WTC11 (cell line): Measurements from ENCODE around the gene ZNF667.

Source experiments
- NR1H2 ChIP-seq: sonication (generic); formaldehyde crosslinking; IDR thresholded peaks from 2 replicates; pipeline ENCODE4 v1.9.0; 2021; ENCODE audit warnings: mild to moderate bottlenecking, moderate library complexity, missing genetic modification reagents
- TEAD4 ChIP-seq: sonication (generic); formaldehyde crosslinking; IDR thresholded peaks from 2 replicates; pipeline ENCODE4 v1.8.0; 2022; ENCODE audit warnings: mild to moderate bottlenecking, missing genetic modification reagents

DNA sequence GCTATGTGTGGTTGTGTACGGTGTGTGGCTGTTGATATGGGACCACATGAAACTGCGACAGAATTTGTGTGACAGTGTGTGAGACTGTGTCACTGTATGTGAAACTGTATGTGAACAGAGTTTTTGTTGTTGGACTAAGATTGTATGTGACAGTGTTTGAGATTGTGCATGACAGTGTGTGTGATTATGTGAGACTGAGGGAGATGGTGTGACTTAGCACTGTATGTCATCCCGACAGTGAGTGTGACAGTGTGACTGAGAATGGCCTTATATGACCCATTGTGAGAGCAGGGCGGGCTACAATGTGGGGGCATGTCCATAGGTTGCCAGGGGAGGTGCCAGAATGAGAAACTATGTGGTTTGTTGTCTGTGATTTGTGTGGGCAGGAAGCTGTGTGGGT, 72.1 kb downstream of the ZNF667 start:
- TF ChIP-seq TEAD4 (no peak), NR1H2 (no peak)
